Lung (tissue), 12 donors: ENCODE data around the gene TMEM123. TPM values are rescaled to one million over a fixed set of nuclear protein-coding genes. Genes with fewer than 3 reads are reported as not detected.

ENCODE experiments used
- ATAC-seq: fragments of 200-7000 bp; cut with Tn5 transposase; one replicate; pipeline ENCODE4 v1.9.1; 2020; ENCODE audit warnings: moderate number of reproducible peaks; ENCODE audit not compliant: insufficient read depth, low FRiP score
- DNase-seq, 3 donors: peaks; one replicate each; pipeline ENCODE4 v3.0.0-alpha.2; 2013 to 2017
- H3K27ac ChIP-seq, 2 donors: one replicate each; pipeline ENCODE4 v1.5.1; 2013; ENCODE audit warnings: mild to moderate bottlenecking in 2 of 2, moderate library complexity in 2 of 2, control low read depth in 1 of 2, inconsistent platforms in 1 of 2, low read depth in 1 of 2, low read length in 1 of 2
- H3K27me3 ChIP-seq, 3 donors: one replicate each; pipeline ENCODE4 v1.5.1; 2013; ENCODE audit warnings: low read length in 2 of 3; ENCODE audit not compliant: control insufficient read depth in 3 of 3, insufficient read depth in 3 of 3
- H3K36me3 ChIP-seq, 4 donors: one replicate each; pipeline ENCODE4 v1.5.1; 2013; ENCODE audit warnings: low read length in 4 of 4, mild to moderate bottlenecking in 1 of 4, moderate library complexity in 1 of 4; ENCODE audit not compliant: control insufficient read depth in 4 of 4, insufficient read depth in 4 of 4
- H3K4me1 ChIP-seq, 5 donors: one replicate each; pipeline ENCODE4 v1.5.1; 2013; ENCODE audit warnings: low read length in 5 of 5, mild to moderate bottlenecking in 2 of 5, moderate library complexity in 1 of 5; ENCODE audit not compliant: control insufficient read depth in 5 of 5, insufficient read depth in 5 of 5
- H3K4me3 ChIP-seq: one replicate; pipeline ENCODE4 v1.5.1; 2013; ENCODE audit warnings: mild to moderate bottlenecking, control low read depth, moderate library complexity
- H3K9ac ChIP-seq, 2 donors: one replicate each; pipeline ENCODE4 v1.5.1; 2013; ENCODE audit warnings: low read length in 2 of 2, control low read depth in 1 of 2; ENCODE audit not compliant: insufficient read depth in 1 of 2
- H3K9me3 ChIP-seq, 4 donors: one replicate each; pipeline ENCODE4 v1.5.1; 2013; ENCODE audit warnings: low read length in 3 of 4, mild to moderate bottlenecking in 1 of 4, moderate library complexity in 1 of 4; ENCODE audit not compliant: control insufficient read depth in 4 of 4, insufficient read depth in 3 of 4
- WGBS, 2 donors: extraction: QIAGEN DNeasy Blood & Tissue Kit; methylation state at CpG; one replicate each; pipeline ENCODE4 v1.1.7; 2013; 5-methylcytosine and 5-hydroxymethylcytosine counted together
- polyA plus RNA-seq, 2 donors: library from polyadenylated mRNA; stranded (reverse); fragments of 200-250 nt; gene quantifications; one replicate each; pipeline ENCODE4 v1.2.1, GENCODE V29; 2013
- total RNA-seq, 2 donors: library from RNA; depleted of rRNA in 1 of 2; stranded (reverse); fragments of >200 nt in 1 of 2; gene quantifications; one replicate each; pipeline ENCODE4 v1.2.1, GENCODE V29; 2014 to 2021
- TF ChIP-seq, protein P1 (sequence below): IDR thresholded peaks from 2 replicates; pipeline ENCODE4 v1.5.1; 2012; ENCODE audit warnings: mild to moderate bottlenecking; ENCODE audit errors: control extremely low read depth, extremely low read depth
- donor health status: control.
- donor health status: control.
- donor health status: Bipolar disorder and iron deficiency.
- donor health status: healthy.
- donor health status: DM: yes; HTN: yes; CAD: no.

TMEM123 gene
- total and polyA plus RNA-seq, 4 donors: 53.6 to 245 (median 100) TPM

DNA sequence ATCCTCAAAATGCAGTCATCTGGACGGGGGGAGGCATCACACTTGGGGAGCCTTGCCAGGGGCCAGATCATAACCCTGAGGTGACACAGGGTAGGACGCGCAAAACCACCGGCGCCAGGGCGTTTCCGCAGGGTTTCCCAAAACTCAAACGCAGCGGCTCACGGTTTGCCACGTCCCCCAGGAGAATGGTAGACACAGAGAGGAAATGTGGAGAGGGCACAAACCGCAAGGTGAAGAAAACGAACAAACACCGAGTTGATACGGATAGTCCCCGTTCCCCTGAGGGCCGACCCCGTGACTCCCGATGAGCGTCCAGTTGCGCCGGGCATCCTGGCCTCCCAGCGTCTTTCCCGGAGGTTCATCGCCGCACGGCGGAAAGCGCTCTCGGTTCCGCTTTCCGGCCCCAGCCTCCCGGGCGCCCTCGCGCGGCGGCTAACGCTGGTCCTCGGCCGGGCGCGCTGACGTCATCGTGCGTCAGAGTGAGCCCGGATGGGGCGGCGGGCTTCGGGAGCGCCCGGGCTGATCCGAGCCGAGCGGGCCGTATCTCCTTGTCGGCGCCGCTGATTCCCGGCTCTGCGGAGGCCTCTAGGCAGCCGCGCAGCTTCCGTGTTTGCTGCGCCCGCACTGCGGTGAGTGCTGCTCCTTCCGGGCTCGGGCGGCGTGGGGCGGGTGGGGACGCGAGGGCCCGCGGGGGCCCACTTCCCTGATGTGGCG lies 105.7 kb downstream of the TMEM123 start, which contains the start of gene BIRC2:
Gene BIRC2 (plus strand): TSS at position 467 of the 714 bp plus-strand sequence. CDS start 2,641 bp downstream, outside the sequence.
- peak within 1 kb of the TSS; percentile 97 to 99 for H3K9ac ChIP-seq
- no peaks in the 10 kb centered on the region for H3K27me3 ChIP-seq
- TF ChIP-seq, protein P1, sequence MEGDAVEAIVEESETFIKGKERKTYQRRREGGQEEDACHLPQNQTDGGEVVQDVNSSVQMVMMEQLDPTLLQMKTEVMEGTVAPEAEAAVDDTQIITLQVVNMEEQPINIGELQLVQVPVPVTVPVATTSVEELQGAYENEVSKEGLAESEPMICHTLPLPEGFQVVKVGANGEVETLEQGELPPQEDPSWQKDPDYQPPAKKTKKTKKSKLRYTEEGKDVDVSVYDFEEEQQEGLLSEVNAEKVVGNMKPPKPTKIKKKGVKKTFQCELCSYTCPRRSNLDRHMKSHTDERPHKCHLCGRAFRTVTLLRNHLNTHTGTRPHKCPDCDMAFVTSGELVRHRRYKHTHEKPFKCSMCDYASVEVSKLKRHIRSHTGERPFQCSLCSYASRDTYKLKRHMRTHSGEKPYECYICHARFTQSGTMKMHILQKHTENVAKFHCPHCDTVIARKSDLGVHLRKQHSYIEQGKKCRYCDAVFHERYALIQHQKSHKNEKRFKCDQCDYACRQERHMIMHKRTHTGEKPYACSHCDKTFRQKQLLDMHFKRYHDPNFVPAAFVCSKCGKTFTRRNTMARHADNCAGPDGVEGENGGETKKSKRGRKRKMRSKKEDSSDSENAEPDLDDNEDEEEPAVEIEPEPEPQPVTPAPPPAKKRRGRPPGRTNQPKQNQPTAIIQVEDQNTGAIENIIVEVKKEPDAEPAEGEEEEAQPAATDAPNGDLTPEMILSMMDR: peak; percentile 53
- H3K27ac ChIP-seq: peak within 1 kb of the TSS; percentile 89 to 99
- DNase-seq (peak; percentile 96 to 97 (median 96)), ATAC-seq (peak; percentile 96)
- H3K9me3 ChIP-seq: no peaks in the 10 kb centered on the region
- H3K36me3 ChIP-seq: peaks cover 0 to 9% (median 6%) of the 10 kb centered on the region in 4 donors
- peak within 1 kb of the TSS; percentile 73 for H3K4me3 ChIP-seq
- H3K4me1 ChIP-seq: peaks cover 0 to 21% (median 5%) of the 10 kb centered on the region in 5 donors
- WGBS, 2 donors: 0% methylated on average over 59 to 77 of the region's 77 CpGs

DNA sequence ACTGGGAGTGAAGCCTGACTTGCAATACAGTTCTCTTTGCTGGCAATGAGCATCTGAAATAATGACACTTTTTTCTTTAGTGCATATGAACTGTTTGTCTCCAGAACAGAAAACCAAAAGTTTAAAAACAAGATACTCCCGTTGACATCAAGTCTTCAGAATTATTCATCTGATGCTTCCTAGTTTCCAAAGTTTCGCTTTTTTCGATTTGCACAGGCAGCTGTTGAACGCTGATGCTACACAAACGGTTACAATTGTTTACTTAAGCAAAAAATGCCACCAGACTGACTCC lies 106.2 kb downstream of the TMEM123 start:
- no peaks in the 10 kb centered on the region for H3K27me3 ChIP-seq
- H3K36me3 ChIP-seq: peaks cover 0 to 9% (median 4%) of the 10 kb centered on the region in 4 donors
- TF ChIP-seq, protein P1: no peak
- peak overlapping the region; percentile 89 to 99 for H3K27ac ChIP-seq
- H3K9me3 ChIP-seq: no peaks in the 10 kb centered on the region
- ATAC-seq (no peak), DNase-seq (peak in 1 of 3 donors; percentile 86)
- 0% methylated on average over 5 of the region's 5 CpGs for WGBS, 2 donors
- H3K9ac ChIP-seq: peak overlapping the region; percentile 97 to 99
- peaks cover 0 to 21% (median 5%) of the 10 kb centered on the region in 5 donors for H3K4me1 ChIP-seq
- H3K4me3 ChIP-seq: peak overlapping the region; percentile 73

Other genes starting within 250 kb of the TMEM123 start
- 10 to 100 TPM; 20.2 to 44.5 TPM for gene BIRC3, start 135.3 kb downstream of the TMEM123 start, total RNA-seq
- 10 to 100 TPM in 1 of 2 donors, 1 to 10 TPM in 1; 8.7 to 61.0 TPM for gene BIRC3, start 135.3 kb downstream of the TMEM123 start, polyA plus RNA-seq
- 10 to 100 TPM; 31.0 to 99.9 TPM for gene BIRC2, start 105.6 kb downstream of the TMEM123 start, total RNA-seq
- gene BIRC2, start 105.6 kb downstream of the TMEM123 start, polyA plus RNA-seq: 10 to 100 TPM; 16.7 to 26.7 TPM
- 100 to 1,000 TPM in 1 of 2 donors, 10 to 100 TPM in 1; 30.4 to 433 TPM for gene MMP7, start 78.0 kb upstream of the TMEM123 start, total RNA-seq
- gene MMP7, start 78.0 kb upstream of the TMEM123 start, polyA plus RNA-seq: 10 to 100 TPM; 17.9 to 21.9 TPM
- gene MMP20, start 172.6 kb upstream of the TMEM123 start, total RNA-seq: not detected
- not detected for gene MMP20, start 172.6 kb upstream of the TMEM123 start, polyA plus RNA-seq